ENCODE data around the gene MLLT3. TPM values are rescaled to one million over a fixed set of nuclear protein-coding genes. Genes with fewer than 3 reads are reported as not detected.
"Not testable (repeated sequence)": the region's sequence is repeated elsewhere in the genome, so short reads cannot be mapped to it uniquely, and the experiment has no call there.

The MLLT3 gene
- total RNA-seq, 3 donors from 2014 or later (not counting 1 experiment from before 2014, with no cell fraction given) = 24.3 to 26.6 (median 25.2) TPM

GRCh38 chr9:20584968-20585643, 37.2 kb downstream of the MLLT3 start:
- Histone ChIP-seq H3K4me1 (ENCODE audit: control insufficient read depth, insufficient read depth, low read length) (no peaks in the 10 kb centered on the region), H3K27me3 (ENCODE audit: control insufficient read depth, insufficient read depth, low read length) (no peaks in the 10 kb centered on the region), H3K36me3 (ENCODE audit: control insufficient read depth, insufficient read depth, low read length) (no peaks in the 10 kb centered on the region), H3K4me3 (ENCODE audit: low read length) (no peak overlapping the region), H3K27ac (ENCODE audit: low read length) (no peak overlapping the region), H3K9me3 (ENCODE audit: control insufficient read depth, insufficient read depth, low read length) (no peaks in the 10 kb centered on the region)
- Mint-ChIP-seq H3K9me3 (no peaks in the 10 kb centered on the region), H3K4me1 (peaks cover 27 to 32% of the 10 kb centered on the region in 2 donors), H3K27me3 (ENCODE audit: low read depth in 2 of 2) (no peaks in the 10 kb centered on the region), H3K27ac (no peak overlapping the region), H3K4me3 (no peak overlapping the region), H3K36me3 (no peaks in the 10 kb centered on the region)
- WGBS (ENCODE audit: insufficient coverage) = 71% methylated on average over 6 of the region's 7 CpGs
- DNase-seq = no peak
- no peak for TF ChIP-seq CTCF (IDR thresholded peaks at IDR 0.05)
- ATAC-seq = no peak
- intact Hi-C loops (cut with micrococcal nuclease) = no loop called here

GRCh38 chr9:20583088-20583487, 39.2 kb downstream of the MLLT3 start:
- 46% methylated on average over 4 of the region's 4 CpGs for WGBS (ENCODE audit: insufficient coverage)
- H3K9me3 Mint-ChIP-seq; H3K9me3 ChIP-seq (ENCODE audit: control insufficient read depth, insufficient read depth, low read length); H3K36me3 Mint-ChIP-seq; H3K27me3 Mint-ChIP-seq (ENCODE audit: low read depth in 2 of 2); intact Hi-C loops (cut with micrococcal nuclease); H3K4me3 ChIP-seq (ENCODE audit: low read length); ATAC-seq; H3K4me1 ChIP-seq (ENCODE audit: control insufficient read depth, insufficient read depth, low read length); DNase-seq; H3K36me3 ChIP-seq (ENCODE audit: control insufficient read depth, insufficient read depth, low read length); H3K4me3 Mint-ChIP-seq; H3K27ac ChIP-seq (ENCODE audit: low read length); H3K27me3 ChIP-seq (ENCODE audit: control insufficient read depth, insufficient read depth, low read length): not testable (repeated sequence)
- peak overlapping the region; percentile 1 to 70 for H3K27ac Mint-ChIP-seq
- H3K4me1 Mint-ChIP-seq = peaks cover 36 to 42% of the 10 kb centered on the region in 2 donors

- DNase-seq = no peak
- Mint-ChIP-seq H3K27me3 (ENCODE audit: low read depth in 2 of 2) (no peaks in the 10 kb centered on the region), H3K9me3 (no peaks in the 10 kb centered on the region), H3K27ac (peak overlapping the region; percentile 1 to 70), H3K4me3 (no peak overlapping the region), H3K36me3 (no peaks in the 10 kb centered on the region), H3K4me1 (peaks cover 43 to 52% of the 10 kb centered on the region in 2 donors)
- Histone ChIP-seq H3K36me3 (ENCODE audit: control insufficient read depth, insufficient read depth, low read length) (no peaks in the 10 kb centered on the region), H3K27ac (ENCODE audit: low read length) (no peak overlapping the region), H3K27me3 (ENCODE audit: control insufficient read depth, insufficient read depth, low read length) (no peaks in the 10 kb centered on the region), H3K4me1 (ENCODE audit: control insufficient read depth, insufficient read depth, low read length) (peaks cover 4% of the 10 kb centered on the region), H3K9me3 (ENCODE audit: control insufficient read depth, insufficient read depth, low read length) (no peaks in the 10 kb centered on the region), H3K4me3 (ENCODE audit: low read length) (no peak overlapping the region)
- intact Hi-C loops (cut with micrococcal nuclease) = no loop called here
- no peak for ATAC-seq
- no peak for TF ChIP-seq CTCF (IDR thresholded peaks at IDR 0.05)
- WGBS (ENCODE audit: insufficient coverage) = 66% methylated on average over 3 of the region's 3 CpGs
These were observed 40.1 kb downstream of the MLLT3 start for GRCh38 chr9:20582150-20582549.

- Histone ChIP-seq H3K27me3 (ENCODE audit: control insufficient read depth, insufficient read depth, low read length) (no peaks in the 10 kb centered on the region), H3K9me3 (ENCODE audit: control insufficient read depth, insufficient read depth, low read length) (no peaks in the 10 kb centered on the region), H3K4me3 (ENCODE audit: low read length) (no peak overlapping the region), H3K4me1 (ENCODE audit: control insufficient read depth, insufficient read depth, low read length) (peaks cover 4% of the 10 kb centered on the region), H3K36me3 (ENCODE audit: control insufficient read depth, insufficient read depth, low read length) (no peaks in the 10 kb centered on the region), H3K27ac (ENCODE audit: low read length) (no peak overlapping the region)
- H3K36me3 Mint-ChIP-seq = no peaks in the 10 kb centered on the region
- no peaks in the 10 kb centered on the region for H3K27me3 Mint-ChIP-seq (ENCODE audit: low read depth in 2 of 2)
- no peak for ATAC-seq
- no peak overlapping the region for H3K4me3 Mint-ChIP-seq
- intact Hi-C loops (cut with micrococcal nuclease) = no loop called here
- no peak overlapping the region for H3K27ac Mint-ChIP-seq
- no peak for DNase-seq
- 90% methylated on average over 2 of the region's 2 CpGs for WGBS (ENCODE audit: insufficient coverage)
- H3K4me1 Mint-ChIP-seq = peaks cover 49 to 51% of the 10 kb centered on the region in 2 donors
- no peaks in the 10 kb centered on the region for H3K9me3 Mint-ChIP-seq
- TF ChIP-seq CTCF (IDR thresholded peaks at IDR 0.05) = no peak
These were observed 41.6 kb downstream of the MLLT3 start for GRCh38 chr9:20580673-20581072.
